Keratinocyte (primary cell): Measurements from ENCODE around the gene DTX4.

Experiments used
- CTCF ChIP-seq, 3 experiments: IDR thresholded peaks in 1 of 3; conservative IDR thresholded peaks in 1 of 3; optimal IDR thresholded peaks in 1 of 3; 2 replicates in 2 of 3; 3 replicates in 1 of 3; pipeline versions ENCODE3 to v1.5.1; 2011; ENCODE audit warnings: low read length in 3 of 3, mild to moderate bottlenecking in 3 of 3, moderate library complexity in 2 of 3, control low read depth in 1 of 3, inconsistent platforms in 1 of 3; ENCODE audit not compliant: insufficient read depth in 2 of 3; ENCODE audit errors: extremely low read depth in 1 of 3
- EZH2 ChIP-seq: IDR thresholded peaks from one replicate; pipeline ENCODE4 v1.6.1; 2012; ENCODE audit warnings: inconsistent platforms, mild to moderate bottlenecking, low read length, moderate library complexity

- no peak for TF ChIP-seq CTCF (optimal IDR thresholded peaks at IDR 0.05 in 1 of 3, IDR thresholded peaks at IDR 0.05 in 1 of 3, conservative IDR thresholded peaks at IDR 0.05 in 1 of 3; ENCODE audit: extremely low read depth in 1 of 3, insufficient read depth in 2 of 3, low read length in 3 of 3)
- no peak for TF ChIP-seq EZH2
Observed at GRCh38 chr11:59197991-59198390, 26.1 kb downstream of the DTX4 start.
